C4-2B (cell line): Measurements from ENCODE around the gene TADA3.

Experiments
- CTCF ChIP-seq: fragments of 450-650 bp; conservative IDR thresholded peaks from 2 replicates; pipeline ENCODE4 v1.5.1; 2017; ENCODE audit warnings: mild to moderate bottlenecking
- ZFX ChIP-seq: fragments of 450-650 bp; IDR thresholded peaks from 2 replicates; pipeline ENCODE4 v1.6.1; 2017

- no peak for TF ChIP-seq CTCF
- no peak for TF ChIP-seq ZFX
Observed at GRCh38 chr3:9754678-9755077, 37.6 kb downstream of the TADA3 start.
